H54 (cell line): Measurements from ENCODE around the gene CNST.
"Not testable (repeated sequence)": the region's sequence is repeated elsewhere in the genome, so short reads cannot be mapped to it uniquely, and the experiment has no call there.

ENCODE experiments used
- DNase-seq: peaks from one replicate; pipeline ENCODE4 v3.0.0; 2011; ENCODE audit warnings: low spot score, mixed read lengths; ENCODE audit not compliant: insufficient read length
- FAIRE-seq: peaks from 3 replicates; lab custom pipeline; 2011; peaks lifted over from hg19 to GRCh38; lab: Jason Lieb, UNC
- POLR2A ChIP-seq: IDR thresholded peaks from 2 replicates; pipeline ENCODE4 v1.6.1; 2011; ENCODE audit warnings: low read depth, mild to moderate bottlenecking, low read length

The CNST gene

GRCh38 chr1:246567646-246568235, 1.5 kb downstream of the CNST start:
- no peak for TF ChIP-seq POLR2A
- no peak for FAIRE-seq
- DNase-seq, result no peak

GRCh38 chr1:246569248-246570238, 3.3 kb downstream of the CNST start:
- DNase-seq, result no peak
- TF ChIP-seq POLR2A, result no peak
- FAIRE-seq, result no peak

GRCh38 chr1:246571309-246571708, 5.1 kb downstream of the CNST start:
- not testable (repeated sequence) for FAIRE-seq, DNase-seq

GRCh38 chr1:246571953-246572352, 5.7 kb downstream of the CNST start:
- FAIRE-seq (no peak), DNase-seq (no peak)
- no peak for TF ChIP-seq POLR2A

GRCh38 chr1:246572785-246573184, 6.5 kb downstream of the CNST start:
- DNase-seq, result no peak
- no peak for FAIRE-seq
- no peak for TF ChIP-seq POLR2A

GRCh38 chr1:246573491-246573890, 7.2 kb downstream of the CNST start:
- DNase-seq, result no peak
- TF ChIP-seq POLR2A, result no peak
- no peak for FAIRE-seq

- no peak for DNase-seq
- no peak for FAIRE-seq
- no peak for TF ChIP-seq POLR2A
Measured at GRCh38 chr1:246576709-246577032, 10.4 kb downstream of the CNST start.

- FAIRE-seq (no peak), DNase-seq (no peak)
- TF ChIP-seq POLR2A, result no peak
Measured at GRCh38 chr1:246577082-246577719, 10.9 kb downstream of the CNST start.

- DNase-seq (no peak), FAIRE-seq (no peak)
- TF ChIP-seq POLR2A, result no peak
Measured at GRCh38 chr1:246577720-246578106, 11.5 kb downstream of the CNST start.

GRCh38 chr1:246579818-246580217, 13.6 kb downstream of the CNST start:
- DNase-seq (no peak), FAIRE-seq (no peak)
- no peak for TF ChIP-seq POLR2A

- FAIRE-seq, result no peak
- no peak for TF ChIP-seq POLR2A
- DNase-seq, result no peak
Measured at GRCh38 chr1:246580497-246581370, 14.5 kb downstream of the CNST start.

GRCh38 chr1:246582301-246583055, 16.2 kb downstream of the CNST start:
- no peak for FAIRE-seq
- DNase-seq, result no peak
- TF ChIP-seq POLR2A, result no peak

- TF ChIP-seq POLR2A, result no peak
- FAIRE-seq (no peak), DNase-seq (no peak)
Measured at GRCh38 chr1:246583056-246583440, 16.8 kb downstream of the CNST start.
